SK-N-SH treated with all-trans-retinoic acid at 6 μM for 48 hours (cell line): Measurements from ENCODE around the gene OR13C5.

ENCODE experiments used
- BACH2 ChIP-seq: fragments of 250-450 bp; sonication (Bioruptor Pico); IDR thresholded peaks from 2 replicates; pipeline ENCODE4 v1.9.0; 2021; ENCODE audit warnings: mild to moderate bottlenecking, borderline replicate concordance
- CSDC2 ChIP-seq: fragments of 250-450 bp; sonication (Bioruptor Pico); IDR thresholded peaks from 2 replicates; pipeline ENCODE4 v1.5.0; 2020; ENCODE audit warnings: mild to moderate bottlenecking, moderate library complexity
- ESRRG ChIP-seq: fragments of 250-450 bp; sonication (Bioruptor Pico); IDR thresholded peaks from 2 replicates; pipeline ENCODE4 v1.6.1; 2021; ENCODE audit warnings: mild to moderate bottlenecking
- OSR1 ChIP-seq: fragments of 250-450 bp; sonication (Bioruptor Pico); IDR thresholded peaks from 2 replicates; pipeline ENCODE4 v1.8.0; 2022; ENCODE audit warnings: moderate library complexity, mild to moderate bottlenecking, inconsistent platforms
- PATZ1 ChIP-seq: fragments of 250-450 bp; sonication (Bioruptor Pico); IDR thresholded peaks from 2 replicates; pipeline ENCODE4 v1.8.0; 2020; ENCODE audit warnings: mild to moderate bottlenecking, moderate library complexity, borderline replicate concordance
- PPARA ChIP-seq: fragments of 250-450 bp; sonication (Bioruptor Pico); IDR thresholded peaks from 2 replicates; pipeline ENCODE4 v1.5.0; 2020; ENCODE audit warnings: mild to moderate bottlenecking, borderline replicate concordance
- RARB ChIP-seq: fragments of 250-450 bp; sonication (Bioruptor Pico); IDR thresholded peaks from 2 replicates; pipeline ENCODE4 v1.8.0; 2021; ENCODE audit warnings: mild to moderate bottlenecking, moderate library complexity
- SNAI2 ChIP-seq: fragments of 250-450 bp; sonication (Bioruptor Pico); IDR thresholded peaks from 2 replicates; pipeline ENCODE4 v1.5.0; 2020; ENCODE audit warnings: mild to moderate bottlenecking, moderate library complexity
- TCF4 ChIP-seq: fragments of 250-450 bp; sonication (Bioruptor Pico); IDR thresholded peaks from 2 replicates; pipeline ENCODE4 v1.8.0; 2021; ENCODE audit warnings: mild to moderate bottlenecking, moderate library complexity, borderline replicate concordance
- TOX ChIP-seq: fragments of 250-450 bp; sonication (Bioruptor Pico); IDR thresholded peaks from 2 replicates; pipeline ENCODE4 v1.8.0; 2021; ENCODE audit warnings: mild to moderate bottlenecking, moderate library complexity, borderline replicate concordance
- TSHZ2 ChIP-seq: fragments of 250-450 bp; sonication (Bioruptor Pico); IDR thresholded peaks from 2 replicates; pipeline ENCODE4 v1.5.0; 2020; ENCODE audit warnings: mild to moderate bottlenecking, moderate library complexity
- ZNF565 ChIP-seq: fragments of 450-650 bp; formaldehyde crosslinking; conservative IDR thresholded peaks from 2 replicates; pipeline ENCODE4 v1.5.0; 2020; ENCODE audit warnings: low read depth, mild to moderate bottlenecking, moderate library complexity
- ZNF70 ChIP-seq: fragments of 450-650 bp; formaldehyde crosslinking; IDR thresholded peaks from 2 replicates; pipeline ENCODE4 v1.5.0; 2020; ENCODE audit warnings: mild to moderate bottlenecking, moderate library complexity

GRCh38 chr9:104555521-104555920 lies 43.7 kb downstream of the OR13C5 start:
- TF ChIP-seq TOX (no peak), ZNF70 (no peak), BACH2 (CRISPR knock-in tag) (no peak), PPARA (CRISPR knock-in tag) (no peak), PATZ1 (CRISPR knock-in tag) (no peak), SNAI2 (CRISPR knock-in tag) (no peak), TSHZ2 (CRISPR knock-in tag) (no peak), OSR1 (CRISPR knock-in tag) (no peak), CSDC2 (CRISPR knock-in tag) (no peak), ESRRG (CRISPR knock-in tag) (no peak), TCF4 (CRISPR knock-in tag) (no peak), ZNF565 (CRISPR knock-in tag) (no peak), RARB (CRISPR knock-in tag) (no peak)
